ENCODE measurements around the gene PDIA2. TPM values are rescaled to one million over a fixed set of nuclear protein-coding genes. Genes with fewer than 3 reads are reported as not detected.

PDIA2 gene
- total RNA-seq, 1 donor from 2014 or later: not detected

GRCh38 chr16:275041-275641 lies 7.8 kb upstream of the PDIA2 start:
- Histone ChIP-seq H3K27me3 (ENCODE audit: control insufficient read depth, insufficient read depth, low read length) (peaks cover 57% of the 10 kb centered on the region), H3K36me3 (ENCODE audit: control insufficient read depth, insufficient read depth, low read length) (no peaks in the 10 kb centered on the region), H3K4me3 (ENCODE audit: low read depth, low read length) (peak overlapping the region; percentile 11)
- no peak for TF ChIP-seq CTCF (IDR thresholded peaks at IDR 0.05; ENCODE audit: insufficient read depth, low read length, poor library complexity, severe bottlenecking)
- no peak for DNase-seq (ENCODE audit: low read depth)

- peak within 1 kb of the TSS; percentile 11 for H3K4me3 ChIP-seq (ENCODE audit: low read depth, low read length)
These were observed 7.2 kb upstream of the PDIA2 start, which contains the start of gene RGS11 for GRCh38 chr16:275786-276232. RGS11 (minus strand) TSS chr16:275944; CDS start chr16:275911, 33 bp downstream.

GRCh38 chr16:276426-277077 lies 6.4 kb upstream of the PDIA2 start:
- Histone ChIP-seq H3K27me3 (ENCODE audit: control insufficient read depth, insufficient read depth, low read length) (peaks cover 59% of the 10 kb centered on the region), H3K36me3 (ENCODE audit: control insufficient read depth, insufficient read depth, low read length) (no peaks in the 10 kb centered on the region), H3K4me3 (ENCODE audit: low read depth, low read length) (no peak overlapping the region)
- TF ChIP-seq CTCF (IDR thresholded peaks at IDR 0.05; ENCODE audit: insufficient read depth, low read length, poor library complexity, severe bottlenecking): no peak
- DNase-seq (ENCODE audit: low read depth): no peak

More at GRCh38 chr16:275786-276232, 7.2 kb upstream of the PDIA2 start, which contains the start of gene RGS11:
- no peak for DNase-seq (ENCODE audit: low read depth)
- H3K27me3 ChIP-seq (ENCODE audit: control insufficient read depth, insufficient read depth, low read length): peaks cover 57% of the 10 kb centered on the region
- H3K36me3 ChIP-seq (ENCODE audit: control insufficient read depth, insufficient read depth, low read length): no peaks in the 10 kb centered on the region
- no peak for TF ChIP-seq CTCF (IDR thresholded peaks at IDR 0.05; ENCODE audit: insufficient read depth, low read length, poor library complexity, severe bottlenecking)

GRCh38 chr16:278863-279366 lies 4.0 kb upstream of the PDIA2 start:
- Histone ChIP-seq H3K36me3 (ENCODE audit: control insufficient read depth, insufficient read depth, low read length) (no peaks in the 10 kb centered on the region), H3K27me3 (ENCODE audit: control insufficient read depth, insufficient read depth, low read length) (peaks cover 58% of the 10 kb centered on the region), H3K4me3 (ENCODE audit: low read depth, low read length) (no peak overlapping the region)
- peak; percentile 5 for DNase-seq (ENCODE audit: low read depth)
- TF ChIP-seq CTCF (IDR thresholded peaks at IDR 0.05; ENCODE audit: insufficient read depth, low read length, poor library complexity, severe bottlenecking): no peak

- Histone ChIP-seq H3K27me3 (ENCODE audit: control insufficient read depth, insufficient read depth, low read length) (peaks cover 52% of the 10 kb centered on the region), H3K4me3 (ENCODE audit: low read depth, low read length) (no peak overlapping the region), H3K36me3 (ENCODE audit: control insufficient read depth, insufficient read depth, low read length) (no peaks in the 10 kb centered on the region)
- DNase-seq (ENCODE audit: low read depth): no peak
- TF ChIP-seq CTCF (IDR thresholded peaks at IDR 0.05; ENCODE audit: insufficient read depth, low read length, poor library complexity, severe bottlenecking): no peak
These were observed 3.4 kb upstream of the PDIA2 start for GRCh38 chr16:279531-279930.

Measured in kidney epithelial cell (primary cell).